Smooth muscle cell (in vitro differentiated cells): ENCODE data around the gene SNRNP70. TPM values are rescaled to one million over a fixed set of nuclear protein-coding genes. Genes with fewer than 3 reads are reported as not detected.
"Not testable (repeated sequence)": the region's sequence is repeated elsewhere in the genome, so short reads cannot be mapped to it uniquely, and the experiment has no call there.

Experiments used
- DNase-seq: peaks from one replicate; lab custom pipeline; 2025; ENCODE audit not compliant: unreplicated experiment; lab: John Stamatoyannopoulos, UW
- H2AFZ ChIP-seq: fragments of 200-600 bp; sonication (generic); 2 replicates; pipeline ENCODE4 v1.6.0; 2016; ENCODE audit warnings: antibody characterized with exemption, low read depth, mild to moderate bottlenecking
- H3F3A ChIP-seq: fragments of 200-600 bp; sonication (generic); 2 replicates; pipeline ENCODE4 v1.6.0; 2017; ENCODE audit warnings: antibody characterized with exemption, low read depth
- H3K27ac ChIP-seq: fragments of 200-600 bp; sonication (generic); 2 replicates; pipeline ENCODE4 v1.5.1; 2016; ENCODE audit warnings: low read depth, mild to moderate bottlenecking
- H3K27me3 ChIP-seq: fragments of 200-600 bp; sonication (generic); 2 replicates; pipeline ENCODE4 v1.6.1; 2016; ENCODE audit warnings: low read depth, mild to moderate bottlenecking
- H3K36me3 ChIP-seq: fragments of 200-600 bp; sonication (generic); 2 replicates; pipeline ENCODE4 v1.5.1; 2016; ENCODE audit warnings: low read depth
- H3K4me1 ChIP-seq: fragments of 200-600 bp; sonication (generic); 2 replicates; pipeline ENCODE4 v1.5.1; 2016; ENCODE audit warnings: low read depth
- H3K4me2 ChIP-seq: fragments of 200-600 bp; sonication (generic); 2 replicates; pipeline ENCODE4 v1.6.0; 2016; ENCODE audit warnings: mild to moderate bottlenecking
- H3K4me3 ChIP-seq: fragments of 200-600 bp; sonication (generic); 2 replicates; pipeline ENCODE4 v1.5.1; 2016; ENCODE audit warnings: mild to moderate bottlenecking
- H3K79me2 ChIP-seq: fragments of 200-600 bp; sonication (generic); 2 replicates; pipeline ENCODE4 v1.6.0; 2016; ENCODE audit warnings: low read depth, mild to moderate bottlenecking
- H3K9ac ChIP-seq: fragments of 200-600 bp; sonication (generic); 2 replicates; pipeline ENCODE4 v1.6.0; 2016; ENCODE audit warnings: low read depth
- H3K9me3 ChIP-seq: fragments of 200-600 bp; sonication (generic); replicated peaks from 2 replicates; pipeline ENCODE4 v1.5.1; 2016; ENCODE audit warnings: low read depth
- H4K20me1 ChIP-seq: fragments of 200-600 bp; sonication (generic); 2 replicates; pipeline ENCODE4 v1.6.0; 2016; ENCODE audit warnings: low read depth
- WGBS: methylation state at CpG from one replicate; pipeline ENCODE4 v1.1.7; 2016; ENCODE audit warnings: low lambda C conversion rate; 5-methylcytosine and 5-hydroxymethylcytosine counted together
- polyA plus RNA-seq: library from polyadenylated mRNA; unstranded; fragments of >200 nt; fragmentation: Nextera tagmentation; extraction: Ambion mirVana; gene quantifications from 2 replicates; pipeline ENCODE4 v1.2.1, GENCODE V29; 2016
- total RNA-seq: library from RNA; depleted of rRNA; stranded (reverse); fragments of >200 nt; gene quantifications from 2 replicates; pipeline ENCODE4 v1.2.3, GENCODE V29; 2014
- TF ChIP-seq, protein P1 (sequence below): fragments of 200-600 bp; sonication (generic); IDR thresholded peaks from 2 replicates; pipeline ENCODE4 v1.5.1; 2017; ENCODE audit warnings: borderline replicate concordance, mild to moderate bottlenecking, antibody characterized with exemption; ENCODE audit not compliant: insufficient read depth, poor library complexity, severe bottlenecking

The SNRNP70 gene
- total and polyA plus RNA-seq, 2 experiments from 2014 or later: 200 to 206 TPM

DNA sequence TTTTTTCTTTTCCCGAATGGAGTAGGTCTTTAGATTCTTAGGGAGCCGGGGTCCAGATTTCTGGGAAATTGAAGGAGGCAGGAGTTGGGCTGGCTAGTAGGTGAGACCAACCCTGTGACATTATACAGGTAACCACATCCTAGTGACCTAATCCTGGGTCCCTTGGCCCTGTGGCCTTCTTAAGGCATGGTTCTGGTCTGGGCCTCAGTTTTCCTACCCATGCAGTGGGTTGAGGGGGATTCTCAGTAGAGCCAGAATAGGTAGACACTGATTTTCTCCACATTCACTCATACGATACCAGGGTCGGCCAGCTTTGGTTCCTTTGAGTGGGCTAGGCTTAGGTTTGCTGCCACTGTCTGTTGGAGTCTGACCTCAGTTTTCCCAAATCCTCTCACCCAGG is 41.3 kb downstream of the SNRNP70 start:
- no peaks in the 10 kb centered on the region for H3K27me3 ChIP-seq

DNA sequence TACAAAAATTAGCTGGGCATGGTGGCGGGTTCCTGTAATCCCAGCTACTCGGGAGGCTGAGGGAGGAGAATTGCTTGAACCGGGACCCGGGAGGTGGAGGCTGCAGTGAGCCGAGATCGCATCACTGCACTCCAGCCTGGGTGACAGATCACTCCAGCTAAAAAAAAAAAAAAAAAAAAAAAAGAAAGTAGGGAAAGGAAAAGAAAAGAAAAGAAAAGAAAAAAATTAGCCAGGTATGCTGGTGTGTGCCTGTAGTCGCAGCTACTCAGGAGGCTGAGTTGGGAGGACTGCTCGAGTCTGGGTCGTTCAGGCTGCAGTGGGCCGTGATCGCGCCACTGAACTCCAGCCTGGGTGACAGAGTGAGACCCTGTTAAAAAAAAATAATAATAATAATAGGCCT is 42.0 kb downstream of the SNRNP70 start:
- H4K20me1 ChIP-seq, H3K27me3 ChIP-seq, H3K9ac ChIP-seq, H3K36me3 ChIP-seq, H3K4me1 ChIP-seq, H3K9me3 ChIP-seq, DNase-seq, H3F3A ChIP-seq, H3K79me2 ChIP-seq, H2AFZ ChIP-seq, H3K27ac ChIP-seq, H3K4me3 ChIP-seq: not testable (repeated sequence)
- WGBS: 98% methylated on average over 6 of the region's 12 CpGs
- peak overlapping the region; percentile 69 for H3K4me2 ChIP-seq

More for the DNA sequence above, 41.3 kb downstream of the SNRNP70 start:
- Histone ChIP-seq H3K9ac (no peak overlapping the region), H3K4me3 (no peak overlapping the region), H3K4me2 (no peak overlapping the region), H3K4me1 (no peaks in the 10 kb centered on the region), H4K20me1 (no peaks in the 10 kb centered on the region), H3F3A (no peaks in the 10 kb centered on the region), H2AFZ (no peak overlapping the region), H3K27ac (no peak overlapping the region), H3K36me3 (no peaks in the 10 kb centered on the region), H3K79me2 (no peaks in the 10 kb centered on the region), H3K9me3 (no peaks in the 10 kb centered on the region)
- TF ChIP-seq, protein P1, sequence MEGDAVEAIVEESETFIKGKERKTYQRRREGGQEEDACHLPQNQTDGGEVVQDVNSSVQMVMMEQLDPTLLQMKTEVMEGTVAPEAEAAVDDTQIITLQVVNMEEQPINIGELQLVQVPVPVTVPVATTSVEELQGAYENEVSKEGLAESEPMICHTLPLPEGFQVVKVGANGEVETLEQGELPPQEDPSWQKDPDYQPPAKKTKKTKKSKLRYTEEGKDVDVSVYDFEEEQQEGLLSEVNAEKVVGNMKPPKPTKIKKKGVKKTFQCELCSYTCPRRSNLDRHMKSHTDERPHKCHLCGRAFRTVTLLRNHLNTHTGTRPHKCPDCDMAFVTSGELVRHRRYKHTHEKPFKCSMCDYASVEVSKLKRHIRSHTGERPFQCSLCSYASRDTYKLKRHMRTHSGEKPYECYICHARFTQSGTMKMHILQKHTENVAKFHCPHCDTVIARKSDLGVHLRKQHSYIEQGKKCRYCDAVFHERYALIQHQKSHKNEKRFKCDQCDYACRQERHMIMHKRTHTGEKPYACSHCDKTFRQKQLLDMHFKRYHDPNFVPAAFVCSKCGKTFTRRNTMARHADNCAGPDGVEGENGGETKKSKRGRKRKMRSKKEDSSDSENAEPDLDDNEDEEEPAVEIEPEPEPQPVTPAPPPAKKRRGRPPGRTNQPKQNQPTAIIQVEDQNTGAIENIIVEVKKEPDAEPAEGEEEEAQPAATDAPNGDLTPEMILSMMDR: no peak
- DNase-seq: no peak
- WGBS: 73% methylated on average over 4 of the region's 4 CpGs

DNA sequence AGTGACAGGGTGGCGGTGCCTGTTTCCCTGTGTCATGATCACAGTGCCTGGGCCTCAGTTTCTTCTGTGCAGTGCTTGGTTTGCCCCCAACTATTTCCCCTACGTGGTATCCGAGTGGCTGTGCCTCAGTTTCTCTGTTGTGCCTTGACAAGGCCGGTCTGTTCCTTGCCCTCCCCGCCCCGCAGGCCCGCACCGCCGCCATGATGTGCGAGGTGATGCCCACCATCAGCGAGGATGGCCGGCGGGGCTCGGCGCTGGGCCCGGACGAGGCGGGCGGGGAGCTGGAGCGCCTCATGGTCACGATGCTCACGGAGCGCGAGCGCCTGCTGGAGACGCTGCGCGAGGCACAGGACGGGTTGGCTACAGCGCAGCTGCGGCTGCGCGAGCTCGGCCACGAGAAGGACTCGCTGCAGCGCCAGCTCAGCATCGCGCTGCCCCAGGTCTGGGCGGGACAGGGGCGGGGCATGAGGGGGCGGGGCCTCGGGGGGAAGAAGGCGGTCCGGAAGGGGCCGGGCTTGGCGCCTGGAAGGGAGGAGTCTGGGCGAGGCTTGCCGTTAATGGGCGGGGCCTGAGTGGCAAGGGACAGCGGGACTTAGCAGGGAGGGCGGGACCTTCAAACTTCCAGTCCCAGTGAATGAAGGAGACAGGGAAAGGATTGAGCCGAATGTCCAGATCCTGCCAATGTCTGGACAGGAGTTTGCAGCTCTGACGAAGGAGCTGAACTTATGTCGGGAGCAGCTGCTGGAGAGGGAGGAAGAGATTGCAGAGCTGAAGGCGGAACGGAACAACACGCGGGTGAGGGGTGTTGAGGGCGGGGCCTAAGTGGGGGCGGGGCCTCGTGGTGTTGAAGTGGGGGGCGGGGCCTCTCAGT is 42.7 kb downstream of the SNRNP70 start:
- Histone ChIP-seq H3K4me1 (no peaks in the 10 kb centered on the region), H3K27ac (no peak overlapping the region), H2AFZ (peak overlapping the region; percentile 42), H3K79me2 (no peaks in the 10 kb centered on the region), H3F3A (no peaks in the 10 kb centered on the region), H3K4me3 (peak overlapping the region; percentile 47), H3K9me3 (no peaks in the 10 kb centered on the region), H3K36me3 (no peaks in the 10 kb centered on the region), H3K9ac (no peak overlapping the region), H4K20me1 (no peaks in the 10 kb centered on the region), H3K27me3 (no peaks in the 10 kb centered on the region), H3K4me2 (peak overlapping the region; percentile 82)
- TF ChIP-seq, protein P1: no peak
- 11% methylated on average over 34 of the region's 63 CpGs for WGBS
- peak; percentile 93 for DNase-seq

DNA sequence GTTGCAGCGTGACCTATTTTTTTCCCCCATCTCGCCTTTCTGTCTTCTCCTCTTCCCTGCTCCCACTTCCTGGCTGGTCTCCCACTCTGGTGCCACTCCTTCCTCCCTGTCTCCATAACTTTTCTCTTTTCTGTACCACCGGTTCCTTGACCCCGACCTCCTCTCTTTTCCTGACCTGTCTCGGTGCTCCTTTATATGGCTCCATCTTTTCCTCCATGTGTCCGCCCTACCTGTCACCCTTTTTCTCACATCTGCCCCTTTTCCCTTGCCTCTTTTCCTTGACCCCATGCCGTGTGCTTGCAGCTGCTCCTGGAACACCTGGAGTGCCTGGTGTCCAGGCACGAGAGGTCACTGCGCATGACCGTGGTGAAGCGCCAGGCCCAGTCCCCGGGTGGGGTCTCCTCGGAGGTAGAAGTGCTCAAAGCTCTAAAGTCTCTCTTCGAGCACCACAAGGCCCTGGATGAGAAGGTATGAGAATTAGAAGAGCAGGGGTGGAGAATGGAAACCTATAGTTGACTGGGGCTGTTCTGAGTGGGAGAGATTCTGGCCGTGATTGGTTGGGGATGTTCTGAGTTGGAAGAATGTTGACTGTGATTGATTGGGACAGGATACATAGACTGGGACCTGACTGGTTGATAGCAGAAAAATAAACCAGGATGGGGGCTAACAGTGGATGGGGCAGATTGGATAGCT is 43.4 kb downstream of the SNRNP70 start:
- peak overlapping the region; percentile 42 for H2AFZ ChIP-seq
- no peaks in the 10 kb centered on the region for H3K9me3 ChIP-seq
- H3K27me3 ChIP-seq: no peaks in the 10 kb centered on the region
- peak overlapping the region; percentile 47 for H3K4me3 ChIP-seq
- H3K79me2 ChIP-seq: no peaks in the 10 kb centered on the region
- no peak overlapping the region for H3K9ac ChIP-seq
- no peaks in the 10 kb centered on the region for H3F3A ChIP-seq
- DNase-seq: no peak
- WGBS: 73% methylated on average over 15 of the region's 15 CpGs
- no peaks in the 10 kb centered on the region for H4K20me1 ChIP-seq
- no peaks in the 10 kb centered on the region for H3K4me1 ChIP-seq
- TF ChIP-seq, protein P1: no peak
- no peak overlapping the region for H3K27ac ChIP-seq
- H3K36me3 ChIP-seq: no peaks in the 10 kb centered on the region
- peak overlapping the region; percentile 82 for H3K4me2 ChIP-seq
